ENCODE data around the gene STC2.

The STC2 gene

DNA sequence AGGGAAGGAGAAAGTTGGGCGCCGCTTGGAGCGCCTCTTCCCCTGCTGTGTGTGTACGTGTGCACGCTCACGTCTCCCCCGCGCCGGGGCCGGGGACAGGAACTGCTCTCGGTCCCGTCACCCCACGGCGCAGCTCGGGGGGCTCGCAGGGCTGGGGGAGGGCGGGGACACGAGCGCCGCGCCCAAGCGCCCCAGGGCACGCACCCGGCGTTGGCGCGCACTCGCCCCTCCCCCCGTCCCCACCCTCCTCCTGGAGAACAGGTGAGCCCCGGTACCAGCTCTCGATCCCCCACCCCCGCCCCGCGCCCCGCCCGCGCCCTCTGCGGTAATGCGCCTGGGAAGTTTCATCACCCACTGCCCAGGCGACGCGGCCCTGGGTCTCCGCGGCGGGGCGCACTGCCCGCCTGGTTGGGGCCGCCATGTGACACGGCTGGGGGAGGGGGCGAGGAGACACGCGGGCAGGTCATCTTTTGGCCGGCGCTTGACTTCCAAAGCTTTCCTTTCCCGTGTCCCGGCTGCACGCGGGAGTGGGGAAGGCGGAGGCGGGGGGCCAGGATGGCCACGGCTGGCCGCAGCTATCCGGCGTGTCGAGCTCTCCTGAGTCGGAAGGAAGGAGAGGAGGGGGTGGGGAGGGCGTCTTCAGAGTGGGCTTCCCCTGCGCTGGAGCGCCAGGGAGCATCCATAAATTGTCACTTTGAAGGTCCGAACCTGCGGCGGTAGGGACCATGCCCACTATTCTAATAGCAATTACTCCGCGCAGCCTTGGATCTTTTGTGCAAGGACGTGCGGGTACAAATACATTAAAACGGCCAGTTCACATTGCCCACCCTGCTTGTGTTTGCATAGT lies 1.5 kb upstream of the STC2 start:
- peak in 2 of 4 experiments; percentile 13 to 74 for DNase-seq (ENCODE audit: low read depth in 4 of 4, low spot score in 1 of 4)

DNA sequence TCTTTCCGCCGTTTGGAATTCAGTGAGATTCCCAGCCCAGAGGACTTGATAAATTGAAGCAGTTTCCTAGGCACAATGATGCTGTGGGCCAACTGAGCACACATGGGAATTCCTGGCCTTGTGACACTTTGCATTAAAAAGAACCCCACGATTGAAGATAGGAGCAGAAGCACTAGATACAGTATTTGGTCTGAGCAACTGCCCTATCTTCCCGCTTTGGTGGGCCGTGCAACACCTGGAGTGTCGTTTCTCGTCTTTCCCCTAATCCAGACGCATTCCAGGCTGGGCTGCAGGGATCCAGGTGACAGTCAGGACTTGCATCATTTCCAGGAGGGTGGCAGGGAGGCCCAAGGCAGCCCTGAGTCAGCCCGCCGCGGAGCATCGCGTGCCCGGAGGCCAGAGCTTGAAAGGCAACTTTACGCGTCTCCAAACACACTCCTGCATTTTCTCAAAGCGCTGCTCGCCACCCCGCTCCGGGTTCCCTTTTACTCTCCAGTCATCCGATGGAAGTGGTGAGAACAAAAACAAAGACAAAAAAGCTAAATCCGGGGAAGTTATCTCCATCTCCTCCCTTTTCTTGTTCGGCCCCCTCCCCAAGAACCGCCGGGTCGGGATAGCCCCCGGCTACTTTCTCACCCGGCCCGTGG lies 753 bp upstream of the STC2 start:
- no peak for DNase-seq (ENCODE audit: low read depth in 4 of 4, low spot score in 1 of 4)

DNA sequence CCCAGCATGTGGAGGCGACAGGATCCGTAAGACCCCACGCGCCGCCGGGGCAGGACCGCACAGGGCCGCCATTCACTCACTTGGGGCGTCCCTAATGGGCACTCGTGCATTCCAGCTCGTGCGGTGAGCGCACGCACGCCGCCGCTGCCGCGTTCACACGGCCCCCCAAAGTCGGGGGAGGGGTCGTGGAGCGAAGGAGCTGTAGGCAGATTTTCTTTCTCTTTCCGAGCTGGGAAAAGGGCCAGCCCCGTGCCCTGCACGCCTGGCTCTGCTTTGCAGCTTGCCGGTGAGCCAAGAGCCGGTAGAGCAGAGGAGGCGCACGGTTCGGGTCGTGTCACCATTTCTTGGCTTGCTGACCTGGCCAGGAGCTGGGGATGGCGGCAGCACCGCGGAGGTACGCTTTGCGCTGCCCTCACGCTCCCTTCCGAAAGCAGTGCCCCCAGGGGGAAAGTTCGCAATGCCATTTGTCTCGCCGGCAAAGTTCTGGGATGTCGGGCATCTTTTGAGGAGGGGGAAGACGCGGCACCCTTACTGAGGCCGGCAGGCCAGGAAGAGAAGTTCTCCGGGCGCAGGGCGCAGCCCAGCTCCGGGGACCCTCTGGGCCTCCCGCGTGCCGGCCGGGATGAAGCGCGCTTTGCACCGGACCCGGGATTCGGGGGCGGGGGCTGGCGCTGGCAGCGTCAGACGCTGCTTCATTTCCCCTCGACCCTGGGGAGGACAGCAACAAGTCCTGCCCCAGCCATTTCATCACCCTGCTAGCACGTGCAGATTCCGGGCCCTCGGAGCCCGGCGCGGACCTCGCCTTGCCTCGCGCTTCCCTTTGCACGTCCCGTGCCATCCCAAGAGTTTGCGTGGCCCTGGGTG lies 898 bp downstream of the STC2 start:
- DNase-seq (ENCODE audit: low read depth in 4 of 4, low spot score in 1 of 4) = no peak

DNA sequence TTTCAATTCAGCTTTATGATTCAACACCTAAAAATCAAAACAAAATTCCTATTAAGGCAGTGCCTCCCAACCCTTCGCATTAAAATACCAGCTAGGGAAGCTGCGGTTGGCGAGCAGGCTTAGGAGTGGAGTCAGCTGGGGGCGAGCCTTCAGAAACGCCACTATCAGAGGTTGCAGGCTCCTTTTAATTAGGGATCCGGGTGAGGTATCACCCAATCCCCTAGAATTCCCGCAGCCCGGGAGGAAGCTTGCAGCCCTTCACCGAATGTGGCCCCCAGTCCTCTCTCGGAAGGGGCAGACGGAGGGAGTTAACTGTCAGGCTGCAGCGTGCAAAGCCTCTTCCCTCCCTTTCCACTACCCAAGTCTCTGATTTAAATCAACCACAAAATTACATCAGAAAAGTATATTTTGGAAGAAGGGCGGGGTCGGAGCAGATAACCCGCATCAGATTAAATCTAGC lies 1.7 kb downstream of the STC2 start:
- no peak for DNase-seq (ENCODE audit: low read depth in 4 of 4, low spot score in 1 of 4)

DNA sequence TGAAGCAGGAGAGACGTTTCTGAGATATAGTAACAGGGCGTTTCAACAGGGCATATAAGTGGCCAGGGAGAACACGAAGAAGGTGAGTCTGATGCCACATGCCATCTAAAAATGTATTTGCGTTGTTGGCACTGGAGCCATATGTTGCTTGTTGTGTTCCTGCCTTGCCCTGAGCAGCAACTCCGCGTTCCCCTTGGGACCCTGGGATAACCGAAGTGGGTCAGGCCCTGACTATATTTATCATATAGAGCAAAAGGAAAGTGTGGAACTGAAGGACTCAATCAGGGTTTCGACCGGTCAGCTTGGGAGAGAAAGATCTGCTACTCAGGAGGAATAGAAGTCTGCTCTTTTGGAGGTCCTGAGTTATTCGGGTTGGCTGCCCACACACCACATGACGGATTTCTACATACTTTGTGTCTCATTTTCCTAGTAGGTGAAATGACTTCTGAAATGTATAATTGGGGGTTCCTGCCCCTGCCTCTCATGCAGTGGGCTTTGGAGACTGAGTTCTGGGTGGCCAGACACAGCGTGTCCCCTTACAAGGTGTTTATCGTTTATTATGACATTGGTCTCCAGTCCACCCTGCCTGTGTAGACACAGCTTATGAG lies 3.0 kb downstream of the STC2 start:
- no peak for DNase-seq (ENCODE audit: low read depth in 4 of 4, low spot score in 1 of 4)

DNA sequence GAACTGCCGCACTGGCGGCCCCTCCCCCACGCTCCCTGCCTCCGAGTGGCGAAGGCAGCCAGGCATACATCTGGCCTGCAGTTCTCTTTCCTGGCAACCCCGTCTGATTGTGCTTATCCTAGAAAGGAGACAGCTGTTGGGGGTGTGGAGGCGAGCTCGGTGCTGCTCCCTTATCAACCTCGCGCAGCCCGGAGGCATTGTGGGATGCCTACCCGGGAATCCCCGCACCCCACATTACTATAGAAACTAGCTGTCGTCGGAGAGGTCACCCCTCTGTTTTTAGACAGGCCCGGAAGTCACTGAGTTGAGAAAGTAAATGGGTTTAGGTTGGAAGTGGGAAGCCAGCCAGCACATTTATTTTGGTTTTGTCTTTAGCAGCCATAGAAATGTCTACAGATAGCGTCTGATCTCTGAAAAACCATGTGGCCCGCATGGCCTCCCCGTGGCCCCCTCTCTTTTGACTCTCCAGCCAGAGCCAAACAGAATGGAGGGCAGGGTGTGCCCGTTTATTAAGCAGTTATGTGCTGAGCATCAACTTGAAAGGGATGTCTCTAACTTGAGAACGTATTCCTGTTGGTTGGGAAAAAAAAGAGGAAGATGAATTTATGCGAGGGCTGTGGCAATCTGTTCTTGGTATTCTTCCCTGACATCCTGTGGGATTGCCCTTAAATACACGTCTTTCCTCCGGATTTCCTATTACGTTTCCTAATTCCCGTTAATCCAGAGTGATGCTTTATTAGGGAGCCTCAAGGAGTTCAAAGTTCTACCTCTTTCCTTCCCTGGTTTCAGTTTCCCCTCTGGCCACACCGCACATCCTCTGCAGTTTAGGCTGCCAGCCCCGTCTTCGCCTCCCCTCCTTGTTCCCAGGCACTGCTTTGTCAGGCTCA lies 3.9 kb downstream of the STC2 start:
- no peak for DNase-seq (ENCODE audit: low read depth in 4 of 4, low spot score in 1 of 4)

DNA sequence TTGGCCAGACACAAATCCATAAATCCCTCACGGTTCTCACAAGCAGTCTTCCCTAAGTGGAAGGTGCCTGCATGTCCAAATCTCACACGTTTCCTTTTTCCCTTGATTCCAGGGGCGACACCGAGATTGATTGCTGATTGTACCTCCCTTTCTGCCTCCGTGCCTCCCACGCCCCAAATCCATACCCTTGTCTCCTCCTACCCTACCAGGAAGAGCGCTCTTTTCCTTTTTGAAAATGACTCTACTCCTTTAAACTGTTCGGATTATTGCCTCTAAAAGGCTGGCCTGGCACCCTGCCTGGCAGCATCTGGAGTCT lies 4.5 kb downstream of the STC2 start:
- DNase-seq (ENCODE audit: low read depth in 4 of 4, low spot score in 1 of 4) = no peak

DNA sequence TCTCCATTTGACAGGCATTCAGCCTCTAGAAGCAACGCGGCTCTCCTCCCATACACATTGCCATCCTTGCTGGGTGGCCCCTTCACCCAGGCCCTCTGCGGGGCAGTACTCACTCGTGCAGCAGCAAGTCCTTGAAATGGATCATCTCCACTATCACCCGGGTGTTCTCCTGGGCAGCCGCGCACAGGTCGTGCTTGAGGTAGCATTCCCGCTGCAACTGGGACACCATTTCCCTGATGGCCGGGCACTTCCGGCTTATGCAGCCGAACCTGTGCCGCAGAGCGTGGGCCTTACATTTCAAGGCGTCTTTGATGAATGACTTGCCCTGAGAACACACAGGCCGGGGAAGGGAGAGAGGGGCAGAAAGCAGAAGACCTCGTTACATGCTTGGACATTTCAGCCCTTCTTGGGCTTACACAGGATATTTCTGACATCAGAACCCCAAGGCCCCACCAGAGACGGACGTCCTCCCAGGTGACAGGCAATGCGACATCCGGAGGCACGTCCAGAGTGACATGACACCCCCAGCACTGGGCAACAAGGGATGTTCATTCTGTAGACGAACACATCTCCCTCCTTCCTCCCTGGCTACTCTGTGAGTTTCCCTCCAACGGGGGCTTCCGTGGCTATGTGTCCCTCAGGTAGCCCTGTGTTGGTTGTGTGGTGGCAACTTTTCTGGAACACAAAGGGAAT lies 5.0 kb downstream of the STC2 start:
- DNase-seq (ENCODE audit: low read depth in 4 of 4, low spot score in 1 of 4) = no peak

DNA sequence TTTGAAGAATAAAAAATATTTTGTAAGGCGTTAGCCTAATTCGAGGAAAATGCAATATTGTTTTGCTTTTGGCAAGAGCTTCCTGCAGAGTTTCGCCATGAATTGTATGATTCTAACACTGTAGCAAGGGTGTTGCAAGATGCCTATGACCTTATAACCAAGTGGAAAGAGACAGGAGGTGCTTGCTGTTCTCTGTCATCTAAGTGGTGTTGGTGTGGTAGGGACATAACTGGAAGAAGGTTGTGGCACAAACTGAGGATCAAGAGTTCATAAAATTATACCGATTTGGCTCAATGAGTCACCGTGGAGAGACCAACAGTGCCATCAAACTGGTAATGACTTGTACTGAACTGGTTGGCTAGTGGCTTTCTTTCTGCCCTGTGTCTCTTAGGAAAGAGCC lies 6.3 kb downstream of the STC2 start:
- no peak for DNase-seq (ENCODE audit: low read depth in 4 of 4, low spot score in 1 of 4)

DNA sequence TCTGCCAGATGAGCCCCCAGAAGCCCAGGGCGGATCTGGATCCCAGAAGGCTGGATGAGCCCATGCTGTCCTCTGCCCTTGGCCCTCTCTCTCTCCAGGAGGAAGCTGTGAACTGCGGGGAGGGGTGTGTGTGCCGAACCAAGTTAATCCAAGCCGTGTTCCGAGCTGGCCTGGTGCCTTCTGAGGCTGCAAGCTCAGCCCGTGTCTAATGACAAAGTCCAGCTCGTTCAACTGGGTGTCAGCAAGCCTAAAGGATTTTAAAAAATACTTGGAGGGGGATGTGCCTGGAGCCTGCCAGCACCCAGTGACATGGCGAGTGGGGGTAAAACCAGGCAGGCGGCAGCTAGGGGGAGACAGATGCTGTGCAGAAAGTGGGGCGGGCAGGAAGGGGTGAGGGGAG lies 8.0 kb downstream of the STC2 start:
- no peak for DNase-seq (ENCODE audit: low read depth in 4 of 4, low spot score in 1 of 4)

- no peak for DNase-seq (ENCODE audit: low read depth in 4 of 4, low spot score in 1 of 4)
Observed at GRCh38 chr5:173319646-173320045, 8.6 kb downstream of the STC2 start.

- no peak for DNase-seq (ENCODE audit: low read depth in 4 of 4, low spot score in 1 of 4)
Observed at GRCh38 chr5:173318881-173319620, 9.2 kb downstream of the STC2 start.

- DNase-seq (ENCODE audit: low read depth in 4 of 4, low spot score in 1 of 4) = no peak
Observed at GRCh38 chr5:173318330-173318729, 9.9 kb downstream of the STC2 start.

DNA sequence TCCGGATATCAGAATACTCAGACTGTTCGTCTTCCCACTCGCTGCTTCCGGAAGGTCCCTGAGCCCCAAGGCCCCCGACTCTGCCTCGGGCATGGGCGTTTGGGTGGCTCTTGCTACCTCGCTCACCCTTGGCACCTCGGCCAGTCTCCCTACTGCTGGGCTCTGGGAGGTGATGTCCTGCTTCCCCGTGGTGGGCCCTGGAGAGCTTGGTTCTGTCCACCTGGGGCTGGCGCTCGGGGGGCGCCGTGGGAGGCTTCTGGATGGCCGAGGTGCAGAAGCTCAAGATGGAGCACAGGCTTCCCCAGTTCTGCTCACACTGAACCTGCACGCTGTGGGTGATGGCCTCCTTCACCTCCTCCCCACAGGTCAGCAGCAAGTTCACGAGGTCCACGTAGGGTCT lies 10.4 kb downstream of the STC2 start:
- no peak for DNase-seq (ENCODE audit: low read depth in 4 of 4, low spot score in 1 of 4)

GRCh38 chr5:173317091-173317730 lies 11.0 kb downstream of the STC2 start:
- no peak for DNase-seq (ENCODE audit: low read depth in 4 of 4, low spot score in 1 of 4)

GRCh38 chr5:173316339-173317020 lies 11.7 kb downstream of the STC2 start:
- no peak for DNase-seq (ENCODE audit: low read depth in 4 of 4, low spot score in 1 of 4)

- no peak for DNase-seq (ENCODE audit: low read depth in 4 of 4, low spot score in 1 of 4)
Observed at GRCh38 chr5:173315495-173316338, 12.5 kb downstream of the STC2 start.

Data from stimulated activated CD4-positive, alpha-beta T cell treated with anti-CD3 and anti-CD28 coated beads, Interleukin-1b, Interleukin-23, amount 100 ng/mL, for 24 hours (primary cell).